GM12875 (cell line): Measurements from ENCODE around the gene SLC25A29.
"Not testable (repeated sequence)": the region's sequence is repeated elsewhere in the genome, so short reads cannot be mapped to it uniquely, and the experiment has no call there.

Source experiments
- H3K4me3 ChIP-seq: one replicate; pipeline ENCODE4 v1.5.1; 2011; ENCODE audit warnings: low read depth, low read length, control low read depth
- TF ChIP-seq, protein P1 (sequence below): IDR thresholded peaks from 2 replicates; pipeline ENCODE4 v1.5.1; 2011; ENCODE audit warnings: low read depth, mild to moderate bottlenecking, control low read depth, inconsistent platforms, low read length, moderate library complexity, borderline replicate concordance; ENCODE audit not compliant: insufficient read depth

Gene SLC25A29

GRCh38 chr14:100317389-100317788 is 11.1 kb upstream of the SLC25A29 start:
- H3K4me3 ChIP-seq: no peak overlapping the region
- TF ChIP-seq, protein P1, sequence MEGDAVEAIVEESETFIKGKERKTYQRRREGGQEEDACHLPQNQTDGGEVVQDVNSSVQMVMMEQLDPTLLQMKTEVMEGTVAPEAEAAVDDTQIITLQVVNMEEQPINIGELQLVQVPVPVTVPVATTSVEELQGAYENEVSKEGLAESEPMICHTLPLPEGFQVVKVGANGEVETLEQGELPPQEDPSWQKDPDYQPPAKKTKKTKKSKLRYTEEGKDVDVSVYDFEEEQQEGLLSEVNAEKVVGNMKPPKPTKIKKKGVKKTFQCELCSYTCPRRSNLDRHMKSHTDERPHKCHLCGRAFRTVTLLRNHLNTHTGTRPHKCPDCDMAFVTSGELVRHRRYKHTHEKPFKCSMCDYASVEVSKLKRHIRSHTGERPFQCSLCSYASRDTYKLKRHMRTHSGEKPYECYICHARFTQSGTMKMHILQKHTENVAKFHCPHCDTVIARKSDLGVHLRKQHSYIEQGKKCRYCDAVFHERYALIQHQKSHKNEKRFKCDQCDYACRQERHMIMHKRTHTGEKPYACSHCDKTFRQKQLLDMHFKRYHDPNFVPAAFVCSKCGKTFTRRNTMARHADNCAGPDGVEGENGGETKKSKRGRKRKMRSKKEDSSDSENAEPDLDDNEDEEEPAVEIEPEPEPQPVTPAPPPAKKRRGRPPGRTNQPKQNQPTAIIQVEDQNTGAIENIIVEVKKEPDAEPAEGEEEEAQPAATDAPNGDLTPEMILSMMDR: no peak

GRCh38 chr14:100314724-100315123 is 8.5 kb upstream of the SLC25A29 start:
- TF ChIP-seq, protein P1: no peak
- H3K4me3 ChIP-seq: no peak overlapping the region

GRCh38 chr14:100313464-100314230 is 7.4 kb upstream of the SLC25A29 start:
- H3K4me3 ChIP-seq: no peak overlapping the region
- TF ChIP-seq, protein P1: no peak

GRCh38 chr14:100312877-100313400 is 6.7 kb upstream of the SLC25A29 start:
- TF ChIP-seq, protein P1: no peak
- no peak overlapping the region for H3K4me3 ChIP-seq

- not testable (repeated sequence) for H3K4me3 ChIP-seq
Measured at GRCh38 chr14:100312110-100312876, 6.0 kb upstream of the SLC25A29 start.

- TF ChIP-seq, protein P1: no peak
- no peak overlapping the region for H3K4me3 ChIP-seq
Measured at GRCh38 chr14:100309028-100309737, 2.9 kb upstream of the SLC25A29 start.

DNA sequence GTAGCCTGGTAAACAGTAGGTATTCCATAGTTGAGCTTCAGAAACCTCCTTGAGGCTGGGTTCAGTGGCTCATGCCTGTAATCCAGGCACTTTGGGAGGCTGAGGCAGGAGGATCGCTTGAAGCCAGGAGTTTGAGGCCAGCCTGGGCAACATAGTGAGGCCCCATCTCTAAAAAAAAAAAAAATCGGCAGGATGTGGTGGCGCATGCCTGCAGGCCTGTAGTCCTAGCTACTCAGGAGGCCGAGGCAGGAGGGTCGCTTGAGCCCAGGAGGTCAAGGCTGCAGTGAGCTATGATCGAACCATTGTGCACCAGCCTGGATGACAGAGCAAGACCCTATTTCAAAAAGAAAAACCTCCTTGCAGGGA is 2.2 kb upstream of the SLC25A29 start:
- H3K4me3 ChIP-seq: not testable (repeated sequence)
